Measurements from ENCODE around the gene SPO11.

GRCh38 chr20:57371363-57371762, 41.8 kb downstream of the SPO11 start:
- TF ChIP-seq EZH2 (IDR thresholded peaks at IDR 0.05): no peak
- no peak for TF ChIP-seq POLR2AphosphoS5 (IDR thresholded peaks at IDR 0.05; ENCODE audit: borderline replicate concordance, low read depth, low read length)
- TF ChIP-seq FOXP2 (optimal IDR thresholded peaks at IDR 0.05; ENCODE audit: control extremely low read depth, extremely low read length, insufficient read depth): no peak
